ENCODE data around the gene PPP1R2B.

Gene PPP1R2B

GRCh38 chr5:156824800-156825199 lies 25.3 kb upstream of the PPP1R2B start:
- no peaks in the 10 kb centered on the region for H3K9me3 ChIP-seq (replicated peaks; ENCODE audit: insufficient read depth, low read length)
- H3K27me3 ChIP-seq (replicated peaks; ENCODE audit: insufficient read depth, low read length): no peaks in the 10 kb centered on the region
- H3K9me2 ChIP-seq (replicated peaks; ENCODE audit: insufficient read depth, low read length): no peaks in the 10 kb centered on the region
- DNase-seq: no peak
- H3K4me3 ChIP-seq (ENCODE audit: low read length): no peak overlapping the region
- H3K4me2 ChIP-seq (ENCODE audit: low read depth, low read length): no peak overlapping the region
- H3K4me1 ChIP-seq (ENCODE audit: low read length): peaks cover 18% of the 10 kb centered on the region
- no peak overlapping the region for H2AFZ ChIP-seq (ENCODE audit: low read length)
- no peaks in the 10 kb centered on the region for H3K36me3 ChIP-seq (replicated peaks; ENCODE audit: insufficient read depth, low read length)
- H3F3A ChIP-seq (ENCODE audit: insufficient read depth, low read length): no peaks in the 10 kb centered on the region
- no peaks in the 10 kb centered on the region for H3K79me2 ChIP-seq (ENCODE audit: low read length)
- no peaks in the 10 kb centered on the region for H4K20me1 ChIP-seq (ENCODE audit: insufficient read depth, low read length)
- no peak overlapping the region for H3K27ac ChIP-seq (ENCODE audit: low read length)
- H3K9ac ChIP-seq (ENCODE audit: low read length): no peak overlapping the region
- TF ChIP-seq EZH2 (optimal IDR thresholded peaks at IDR 0.05; ENCODE audit: low read depth, low read length): no peak
- peak; percentile 32 for TF ChIP-seq CTCF (IDR thresholded peaks at IDR 0.05; ENCODE audit: low read length)

- H3K27ac ChIP-seq (ENCODE audit: low read length): peak overlapping the region; percentile 45; the same call in 1 of the 2 replicates
- H2AFZ ChIP-seq (ENCODE audit: low read length): peak overlapping the region; percentile 69
These were observed 24.4 kb upstream of the PPP1R2B start for GRCh38 chr5:156825688-156826087.

GRCh38 chr5:156826150-156826549 lies 23.9 kb upstream of the PPP1R2B start:
- H3K4me2 ChIP-seq (ENCODE audit: low read depth, low read length): peak overlapping the region; percentile 66
- H3F3A ChIP-seq (ENCODE audit: insufficient read depth, low read length): no peaks in the 10 kb centered on the region
- H4K20me1 ChIP-seq (ENCODE audit: insufficient read depth, low read length): no peaks in the 10 kb centered on the region
- no peak for TF ChIP-seq EZH2 (optimal IDR thresholded peaks at IDR 0.05; ENCODE audit: low read depth, low read length)
- TF ChIP-seq EZH2phosphoT487 (IDR thresholded peaks at IDR 0.05; ENCODE audit: low read length): no peak
- TF ChIP-seq CTCF (IDR thresholded peaks at IDR 0.05; ENCODE audit: low read length): no peak
- H3K9me2 ChIP-seq (replicated peaks; ENCODE audit: insufficient read depth, low read length): no peaks in the 10 kb centered on the region
- H2AFZ ChIP-seq (ENCODE audit: low read length): peak overlapping the region; percentile 69
- no peaks in the 10 kb centered on the region for H3K36me3 ChIP-seq (replicated peaks; ENCODE audit: insufficient read depth, low read length)
- H3K4me1 ChIP-seq (ENCODE audit: low read length): peaks cover 18% of the 10 kb centered on the region
- no peak overlapping the region for H3K9ac ChIP-seq (ENCODE audit: low read length)
- H3K27me3 ChIP-seq (replicated peaks; ENCODE audit: insufficient read depth, low read length): no peaks in the 10 kb centered on the region
- H3K9me3 ChIP-seq (replicated peaks; ENCODE audit: insufficient read depth, low read length): no peaks in the 10 kb centered on the region
- peak overlapping the region; percentile 45; the same call in 1 of the 2 replicates for H3K27ac ChIP-seq (ENCODE audit: low read length)
- DNase-seq: peak; percentile 16
- H3K4me3 ChIP-seq (ENCODE audit: low read length): peak overlapping the region; percentile 11; the same call in 1 of the 2 replicates
- no peaks in the 10 kb centered on the region for H3K79me2 ChIP-seq (ENCODE audit: low read length)

More at GRCh38 chr5:156825688-156826087, 24.4 kb upstream of the PPP1R2B start:
- Histone ChIP-seq H3K4me1 (ENCODE audit: low read length) (peaks cover 18% of the 10 kb centered on the region), H3K9me3 (replicated peaks; ENCODE audit: insufficient read depth, low read length) (no peaks in the 10 kb centered on the region), H3K36me3 (replicated peaks; ENCODE audit: insufficient read depth, low read length) (no peaks in the 10 kb centered on the region), H3F3A (ENCODE audit: insufficient read depth, low read length) (no peaks in the 10 kb centered on the region), H4K20me1 (ENCODE audit: insufficient read depth, low read length) (no peaks in the 10 kb centered on the region), H3K27me3 (replicated peaks; ENCODE audit: insufficient read depth, low read length) (no peaks in the 10 kb centered on the region), H3K79me2 (ENCODE audit: low read length) (no peaks in the 10 kb centered on the region), H3K4me2 (ENCODE audit: low read depth, low read length) (peak overlapping the region; percentile 66), H3K4me3 (ENCODE audit: low read length) (peak overlapping the region; percentile 11; the same call in 1 of the 2 replicates), H3K9me2 (replicated peaks; ENCODE audit: insufficient read depth, low read length) (no peaks in the 10 kb centered on the region), H3K9ac (ENCODE audit: low read length) (no peak overlapping the region)
- TF ChIP-seq EZH2 (optimal IDR thresholded peaks at IDR 0.05; ENCODE audit: low read depth, low read length) (no peak), EZH2phosphoT487 (IDR thresholded peaks at IDR 0.05; ENCODE audit: low read length) (no peak), CTCF (IDR thresholded peaks at IDR 0.05; ENCODE audit: low read length) (no peak)
- DNase-seq: no peak

Data from MM.1S (cell line).